Ectodermal cell (in vitro differentiated cells): Measurements from ENCODE around the gene CPED1.
"Not testable (repeated sequence)": the region's sequence is repeated elsewhere in the genome, so short reads cannot be mapped to it uniquely, and the experiment has no call there.

Experiments used
- H3K27ac ChIP-seq: 2 replicates; pipeline ENCODE4 v1.7.0; 2013; ENCODE audit warnings: mild to moderate bottlenecking, low read depth, low read length; ENCODE audit not compliant: insufficient read depth, poor library complexity, severe bottlenecking
- H3K27me3 ChIP-seq: 2 replicates; pipeline ENCODE4 v1.7.0; 2013; ENCODE audit warnings: mild to moderate bottlenecking, low read length; ENCODE audit not compliant: insufficient read depth, control insufficient read depth, poor library complexity, severe bottlenecking
- H3K36me3 ChIP-seq: one replicate; pipeline ENCODE4 v1.7.0; 2013; ENCODE audit warnings: low read length; ENCODE audit not compliant: control insufficient read depth, insufficient read depth
- H3K4me1 ChIP-seq: one replicate; pipeline ENCODE4 v1.7.0; 2013; ENCODE audit warnings: low read length; ENCODE audit not compliant: control insufficient read depth, insufficient read depth
- H3K4me3 ChIP-seq: 2 replicates; pipeline ENCODE4 v1.7.0; 2013; ENCODE audit warnings: low read depth, low read length, control low read depth; ENCODE audit not compliant: insufficient read depth
- H3K9me3 ChIP-seq: 2 replicates; pipeline ENCODE4 v1.7.0; 2013; ENCODE audit warnings: mild to moderate bottlenecking, low read length, moderate library complexity; ENCODE audit not compliant: control insufficient read depth
- WGBS, 2 experiments: methylation state at CpG; one replicate each; pipeline ENCODE4 v1.1.7; 2013; ENCODE audit warnings: missing lambda C conversion rate in 2 of 2; 5-methylcytosine and 5-hydroxymethylcytosine counted together

The CPED1 gene

GRCh38 chr7:121061677-121062582 is 73.4 kb downstream of the CPED1 start:
- Histone ChIP-seq H3K36me3 (no peaks in the 10 kb centered on the region), H3K9me3 (no peaks in the 10 kb centered on the region), H3K4me1 (peaks cover 4% of the 10 kb centered on the region), H3K4me3 (no peak overlapping the region), H3K27ac (no peak overlapping the region), H3K27me3 (no peaks in the 10 kb centered on the region)
- WGBS, 2 experiments = 50 to 93% methylated on average over 1 to 5 of the region's 5 CpGs

GRCh38 chr7:121062671-121063279 is 74.3 kb downstream of the CPED1 start:
- 82 to 83% methylated on average over 11 of the region's 11 CpGs for WGBS, 2 experiments
- no peaks in the 10 kb centered on the region for H3K27me3 ChIP-seq

DNA sequence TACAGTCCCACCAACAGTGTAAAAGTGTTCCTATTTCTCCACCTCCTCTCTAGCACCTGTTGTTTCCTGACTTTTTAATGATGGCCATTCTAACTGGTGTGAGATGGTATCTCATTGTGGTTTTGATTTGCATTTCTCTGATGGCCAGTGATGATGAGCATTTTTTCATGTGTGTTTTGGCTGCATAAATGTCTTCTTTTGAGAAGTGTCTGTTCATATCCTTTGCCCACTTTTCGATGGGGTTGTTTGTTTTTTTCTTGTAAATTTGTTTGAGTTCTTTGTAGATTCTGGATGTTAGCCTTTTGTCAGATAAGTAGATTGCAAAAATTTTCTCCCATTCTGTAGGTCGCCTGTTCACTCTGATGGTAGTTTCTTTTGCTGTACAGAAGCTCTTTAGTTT is 79.2 kb downstream of the CPED1 start:
- H3K9me3 ChIP-seq, H3K4me1 ChIP-seq, H3K27me3 ChIP-seq, H3K36me3 ChIP-seq, H3K4me3 ChIP-seq, H3K27ac ChIP-seq: not testable (repeated sequence)
- WGBS, 2 experiments = 80 to 100% methylated on average over 1 to 2 of the region's 2 CpGs

More at GRCh38 chr7:121062671-121063279, 74.3 kb downstream of the CPED1 start:
- Histone ChIP-seq H3K9me3 (no peaks in the 10 kb centered on the region), H3K27ac (no peak overlapping the region), H3K36me3 (no peaks in the 10 kb centered on the region), H3K4me3 (no peak overlapping the region), H3K4me1 (peaks cover 4% of the 10 kb centered on the region)

DNA sequence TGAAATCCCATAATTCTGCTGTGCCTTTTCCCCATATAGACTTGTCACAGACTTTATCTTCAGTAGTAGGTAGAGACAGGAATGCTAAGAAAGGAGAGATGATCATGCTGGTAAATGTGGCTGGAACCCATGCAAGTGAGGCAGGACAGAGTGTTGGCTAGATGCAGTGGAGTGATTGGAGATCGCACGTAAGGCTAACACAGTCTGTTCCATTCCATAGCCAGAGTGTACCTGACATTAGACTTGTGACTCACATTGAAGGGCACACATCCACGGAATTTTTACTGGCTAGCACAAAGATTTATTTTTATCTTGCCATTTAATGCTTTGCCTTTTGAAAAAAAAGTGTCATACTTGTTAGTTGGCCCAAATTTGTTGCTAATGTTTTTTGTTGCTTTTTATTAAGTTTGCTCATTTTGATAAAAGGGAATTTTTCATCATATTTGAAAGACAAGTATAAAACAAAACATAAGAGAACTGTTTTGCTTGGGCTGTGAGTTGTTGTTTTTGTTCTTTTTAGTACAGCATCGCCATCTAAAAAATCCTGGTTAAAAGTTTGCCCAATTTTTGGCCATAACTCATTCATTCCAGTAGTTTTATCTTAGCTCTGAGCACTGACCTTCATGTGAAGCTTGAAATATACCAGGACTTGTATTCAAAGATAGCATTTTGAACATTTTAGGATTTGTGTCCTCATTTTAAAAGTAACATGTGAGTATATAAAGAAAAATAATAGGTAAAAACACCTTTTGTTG is 81.0 kb downstream of the CPED1 start:
- no peaks in the 10 kb centered on the region for H3K9me3 ChIP-seq
- H3K4me3 ChIP-seq = no peak overlapping the region
- no peaks in the 10 kb centered on the region for H3K27me3 ChIP-seq
- H3K27ac ChIP-seq = no peak overlapping the region
- 89 to 90% methylated on average over 3 to 4 of the region's 4 CpGs for WGBS, 2 experiments
- no peaks in the 10 kb centered on the region for H3K36me3 ChIP-seq
- H3K4me1 ChIP-seq = no peaks in the 10 kb centered on the region

- no peaks in the 10 kb centered on the region for H3K9me3 ChIP-seq
- WGBS, 2 experiments = 94 to 97% methylated on average over 1 of the region's 1 CpG
- H3K27me3 ChIP-seq = no peaks in the 10 kb centered on the region
- H3K4me1 ChIP-seq = no peaks in the 10 kb centered on the region
- H3K4me3 ChIP-seq = no peak overlapping the region
- H3K27ac ChIP-seq = no peak overlapping the region
- no peaks in the 10 kb centered on the region for H3K36me3 ChIP-seq
These were observed 82.6 kb downstream of the CPED1 start for GRCh38 chr7:121071132-121071531.

DNA sequence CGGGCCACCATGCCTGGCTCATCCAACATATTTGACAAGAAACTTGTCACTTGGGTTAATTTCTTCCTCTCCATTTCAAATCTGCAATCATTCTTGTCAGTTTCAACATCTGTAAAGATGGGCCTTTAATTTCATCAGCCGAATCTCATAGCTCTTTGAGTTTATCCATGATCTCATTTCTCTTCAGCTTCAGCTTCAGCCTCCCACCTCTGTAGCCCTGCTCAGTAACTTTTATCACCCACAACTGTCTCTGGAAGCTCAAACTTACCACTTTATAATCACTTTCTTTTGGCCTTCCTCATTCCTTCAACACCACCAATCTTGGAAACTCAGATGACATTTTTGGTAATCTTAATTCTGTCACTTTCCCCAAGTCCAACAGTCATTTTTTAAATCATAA is 83.2 kb downstream of the CPED1 start:
- Histone ChIP-seq H3K36me3 (no peaks in the 10 kb centered on the region), H3K4me1 (no peaks in the 10 kb centered on the region), H3K27ac (no peak overlapping the region), H3K27me3 (no peaks in the 10 kb centered on the region), H3K9me3 (no peaks in the 10 kb centered on the region), H3K4me3 (no peak overlapping the region)
- 69 to 70% methylated on average over 2 of the region's 2 CpGs for WGBS, 2 experiments

DNA sequence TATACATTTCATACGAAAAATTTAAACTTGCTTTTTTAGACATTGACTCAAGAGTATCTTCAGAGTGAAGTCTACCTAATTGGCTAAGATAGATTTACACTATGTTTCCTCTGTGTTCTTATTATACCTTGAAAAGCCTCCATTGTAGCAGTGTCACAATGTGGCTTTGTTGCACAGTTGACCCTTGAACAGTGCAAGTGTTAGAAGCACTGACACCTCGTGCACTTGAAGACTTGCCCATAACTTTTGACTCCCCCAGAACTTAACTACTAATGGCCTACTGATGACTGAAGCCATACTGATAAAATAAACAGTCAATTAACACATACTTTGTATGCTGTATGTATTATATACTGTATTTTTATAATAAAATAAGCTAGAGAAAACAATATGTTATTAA is 84.3 kb downstream of the CPED1 start:
- H3K36me3 ChIP-seq = no peaks in the 10 kb centered on the region
- no peaks in the 10 kb centered on the region for H3K27me3 ChIP-seq
- H3K4me1 ChIP-seq = no peaks in the 10 kb centered on the region
- H3K27ac ChIP-seq = no peak overlapping the region
- no peaks in the 10 kb centered on the region for H3K9me3 ChIP-seq
- WGBS, 2 experiments = 98 to 100% methylated on average over 1 to 2 of the region's 2 CpGs
- no peak overlapping the region for H3K4me3 ChIP-seq

DNA sequence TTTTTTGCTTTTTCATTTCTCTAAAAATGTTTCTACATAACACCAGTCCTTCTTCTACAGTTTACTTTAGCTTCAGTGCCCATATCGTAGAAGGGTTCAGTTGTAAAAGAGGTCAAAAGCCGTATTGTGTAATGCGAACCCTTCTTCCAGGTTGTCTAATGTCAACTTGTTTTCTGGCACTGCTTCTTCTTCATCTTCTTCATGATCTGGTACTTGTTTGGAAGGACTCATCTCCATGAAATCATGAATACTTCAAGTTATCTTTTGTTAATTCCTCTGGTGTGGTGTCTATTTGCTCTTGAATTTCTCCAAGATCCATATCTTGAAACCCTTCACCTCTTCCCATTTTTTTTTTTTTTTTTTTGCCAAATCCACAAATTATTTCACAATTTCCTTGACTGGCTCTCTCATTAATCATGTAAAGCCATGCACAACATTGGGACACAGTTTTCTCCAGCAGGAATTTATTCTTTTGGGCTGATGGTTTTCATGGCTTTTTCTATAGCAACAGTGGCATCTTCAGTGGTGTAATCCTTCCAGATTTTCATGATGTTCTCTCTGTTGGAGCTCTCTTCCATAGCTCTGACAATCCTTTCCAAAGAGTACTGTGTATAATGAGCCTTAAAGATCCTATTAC is 85.1 kb downstream of the CPED1 start:
- Histone ChIP-seq H3K4me1 (no peaks in the 10 kb centered on the region), H3K27ac (no peak overlapping the region), H3K9me3 (no peaks in the 10 kb centered on the region), H3K4me3 (no peak overlapping the region), H3K36me3 (no peaks in the 10 kb centered on the region), H3K27me3 (no peaks in the 10 kb centered on the region)
- WGBS, 2 experiments = 91% methylated on average over 3 of the region's 3 CpGs

GRCh38 chr7:121075424-121075841 is 86.9 kb downstream of the CPED1 start:
- not testable (repeated sequence) for H3K4me1 ChIP-seq, H3K4me3 ChIP-seq, H3K27me3 ChIP-seq, H3K36me3 ChIP-seq, H3K27ac ChIP-seq, H3K9me3 ChIP-seq
- WGBS, 2 experiments = 93 to 96% methylated on average over 3 of the region's 5 CpGs

GRCh38 chr7:121075952-121076349 is 87.4 kb downstream of the CPED1 start:
- no peak overlapping the region for H3K27ac ChIP-seq

More at GRCh38 chr7:121075952-121076349, 87.4 kb downstream of the CPED1 start:
- 100% methylated on average over 1 to 2 of the region's 3 CpGs for WGBS, 2 experiments
- H3K9me3 ChIP-seq = no peaks in the 10 kb centered on the region
- H3K4me1 ChIP-seq = no peaks in the 10 kb centered on the region
- no peak overlapping the region for H3K4me3 ChIP-seq
- H3K27me3 ChIP-seq = no peaks in the 10 kb centered on the region
- H3K36me3 ChIP-seq = no peaks in the 10 kb centered on the region
